Prostate gland (tissue), 2 donors: ENCODE data around the gene RNF26. TPM values are rescaled to one million over a fixed set of nuclear protein-coding genes. Genes with fewer than 3 reads are reported as not detected.

ENCODE experiments used
- DNase-seq: peaks from one replicate; pipeline ENCODE4 v3.0.0-alpha.2; 2019; ENCODE audit warnings: low spot score
- H3K27ac ChIP-seq, 2 donors: fragments of 200-600 bp; sonication (generic); 2 replicates each; pipeline ENCODE4 v1.5.1; 2017 to 2019
- H3K27me3 ChIP-seq: fragments of 200-600 bp; sonication (generic); replicated peaks from 2 replicates; pipeline ENCODE4 v1.5.1; 2019; ENCODE audit not compliant: insufficient read depth
- H3K36me3 ChIP-seq, 2 donors: fragments of 200-600 bp; sonication (generic); 1 replicate in 1 of 2; 2 replicates in 1 of 2; pipeline versions ENCODE4 v1.5.1 to v1.8.1; 2017 to 2019
- H3K4me1 ChIP-seq: fragments of 200-600 bp; sonication (generic); replicated peaks from 2 replicates; pipeline ENCODE4 v1.5.1; 2019
- H3K4me3 ChIP-seq, 2 donors: fragments of 200-600 bp; sonication (generic); 2 replicates each; pipeline ENCODE4 v1.5.1; 2017 to 2019
- H3K9me3 ChIP-seq: fragments of 200-600 bp; sonication (generic); 2 replicates; pipeline ENCODE4 v1.5.1; 2017
- CTCF ChIP-seq, 4 experiments: fragments of 200-600 bp in 2 of 4; fragments of 450-650 bp in 2 of 4; sonication (generic) in 2 of 4; IDR thresholded peaks; 1 replicate in 3 of 4; 2 replicates in 1 of 4; pipeline ENCODE4 v1.5.1; 2016 to 2019; ENCODE audit warnings: antibody characterized with exemption in 4 of 4, mild to moderate bottlenecking in 2 of 4, moderate library complexity in 2 of 4
- POLR2A ChIP-seq: fragments of 450-650 bp; IDR thresholded peaks from one replicate; pipeline ENCODE4 v1.6.1; 2016; ENCODE audit warnings: antibody characterized with exemption, mild to moderate bottlenecking
- POLR2AphosphoS5 ChIP-seq: sonication (generic); formaldehyde crosslinking; IDR thresholded peaks from one replicate; pipeline ENCODE4 v1.6.1; 2017; ENCODE audit warnings: antibody characterized with exemption
- WGBS: methylation state at CpG from one replicate; pipeline ENCODE4 v1.1.5; 2018; 5-methylcytosine and 5-hydroxymethylcytosine counted together
- intact Hi-C: fragments of 100-400 bp; cut with DNase I; formaldehyde crosslinking; loops from one replicate; pipeline ENCODE4 v1.14.2; 2022
- total RNA-seq, 2 donors: library from RNA; depleted of rRNA; stranded (reverse); fragments of >200 nt; gene quantifications; one replicate each; pipeline ENCODE4 v1.1.0, GENCODE V29; 2016

RNF26 gene
- total RNA-seq, 2 donors from 2014 or later, result 17.6 to 34.2 TPM

- Histone ChIP-seq H3K9me3 (no peaks in the 10 kb centered on the region), H3K4me1 (peaks cover 14% of the 10 kb centered on the region), H3K27me3 (no peaks in the 10 kb centered on the region), H3K27ac (no peak overlapping the region), H3K36me3 (no peaks in the 10 kb centered on the region), H3K4me3 (no peak overlapping the region)
- 69% methylated on average over 6 of the region's 6 CpGs for WGBS
- TF ChIP-seq CTCF (IDR thresholded peaks at IDR 0.05), result no peak
- no peak for TF ChIP-seq POLR2A
- TF ChIP-seq POLR2AphosphoS5, result no peak
- DNase-seq, result no peak
- intact Hi-C loops, result loop anchor here (10.0 kb wide), 1 partner anchor 357 kb away; no protein-coding TSS in a partner anchor
These were observed 43.8 kb downstream of the RNF26 start for GRCh38 chr11:119377961-119378667.

GRCh38 chr11:119378851-119379465 is 44.6 kb downstream of the RNF26 start:
- H3K4me3 ChIP-seq, result no peak overlapping the region
- H3K27ac ChIP-seq, result no peak overlapping the region
- no peak for TF ChIP-seq CTCF (IDR thresholded peaks at IDR 0.05)
- peaks cover 14% of the 10 kb centered on the region for H3K4me1 ChIP-seq
- DNase-seq, result no peak
- no peaks in the 10 kb centered on the region for H3K36me3 ChIP-seq
- H3K9me3 ChIP-seq, result no peaks in the 10 kb centered on the region
- intact Hi-C loops, result loop anchor here (10.0 kb wide), 1 partner anchor 356 kb away; no protein-coding TSS in a partner anchor
- H3K27me3 ChIP-seq, result no peaks in the 10 kb centered on the region
- WGBS, result 69% methylated on average over 10 of the region's 10 CpGs

GRCh38 chr11:119380160-119380826 is 46.0 kb downstream of the RNF26 start:
- DNase-seq, result no peak
- H3K36me3 ChIP-seq, result no peaks in the 10 kb centered on the region
- WGBS, result 76% methylated on average over 13 of the region's 13 CpGs

GRCh38 chr11:119380827-119381180 is 46.5 kb downstream of the RNF26 start:
- intact Hi-C loops, result no loop called here
- Histone ChIP-seq H3K36me3 (no peaks in the 10 kb centered on the region), H3K27ac (peak overlapping the region in 1 of 2 donors; percentile 34), H3K4me3 (peak overlapping the region in 1 of 2 donors; percentile 31), H3K9me3 (no peaks in the 10 kb centered on the region), H3K27me3 (no peaks in the 10 kb centered on the region), H3K4me1 (peaks cover 7% of the 10 kb centered on the region)
- DNase-seq, result no peak
- WGBS, result 8% methylated on average over 10 of the region's 10 CpGs
- no peak for TF ChIP-seq POLR2A
- no peak for TF ChIP-seq POLR2AphosphoS5
- TF ChIP-seq CTCF (IDR thresholded peaks at IDR 0.05), result no peak

More at GRCh38 chr11:119380160-119380826, 46.0 kb downstream of the RNF26 start:
- H3K4me3 ChIP-seq, result no peak overlapping the region
- H3K27me3 ChIP-seq, result no peaks in the 10 kb centered on the region
- no peaks in the 10 kb centered on the region for H3K9me3 ChIP-seq
- peaks cover 7% of the 10 kb centered on the region for H3K4me1 ChIP-seq
- no peak for TF ChIP-seq CTCF (IDR thresholded peaks at IDR 0.05)
- TF ChIP-seq POLR2A, result no peak
- TF ChIP-seq POLR2AphosphoS5, result no peak
- intact Hi-C loops, result no loop called here
- H3K27ac ChIP-seq, result no peak overlapping the region
